IPS-18a (cell line): Measurements from ENCODE around the gene ANKRD33B.

Source experiments
- H3K27ac ChIP-seq: one replicate; pipeline ENCODE4 v1.5.1; 2013; ENCODE audit warnings: low read length
- H3K27me3 ChIP-seq: one replicate; pipeline ENCODE4 v1.6.1; 2013; ENCODE audit warnings: mild to moderate bottlenecking, low read length; ENCODE audit not compliant: control insufficient read depth, insufficient read depth
- H3K36me3 ChIP-seq: one replicate; pipeline ENCODE4 v1.6.1; 2013; ENCODE audit warnings: low read depth, low read length; ENCODE audit not compliant: control insufficient read depth
- H3K4me1 ChIP-seq: one replicate; pipeline ENCODE4 v1.6.1; 2013; ENCODE audit warnings: low read depth, low read length; ENCODE audit not compliant: control insufficient read depth
- H3K4me3 ChIP-seq: one replicate; pipeline ENCODE4 v1.5.1; 2013; ENCODE audit warnings: low read length
- H3K9ac ChIP-seq: one replicate; pipeline ENCODE4 v1.6.1; 2013; ENCODE audit warnings: mild to moderate bottlenecking, low read length, moderate library complexity
- H3K9me3 ChIP-seq: one replicate; pipeline ENCODE4 v1.6.1; 2013; ENCODE audit warnings: low read depth, low read length; ENCODE audit not compliant: control insufficient read depth

Gene ANKRD33B

GRCh38 chr5:10706326-10706725 lies 142.5 kb downstream of the ANKRD33B start:
- Histone ChIP-seq H3K4me1 (peaks cover 5% of the 10 kb centered on the region), H3K27me3 (no peaks in the 10 kb centered on the region), H3K36me3 (no peaks in the 10 kb centered on the region), H3K4me3 (no peak overlapping the region), H3K9me3 (no peaks in the 10 kb centered on the region), H3K27ac (no peak overlapping the region), H3K9ac (no peak overlapping the region)
